Measurements from ENCODE around the gene CNTNAP2.

DNA sequence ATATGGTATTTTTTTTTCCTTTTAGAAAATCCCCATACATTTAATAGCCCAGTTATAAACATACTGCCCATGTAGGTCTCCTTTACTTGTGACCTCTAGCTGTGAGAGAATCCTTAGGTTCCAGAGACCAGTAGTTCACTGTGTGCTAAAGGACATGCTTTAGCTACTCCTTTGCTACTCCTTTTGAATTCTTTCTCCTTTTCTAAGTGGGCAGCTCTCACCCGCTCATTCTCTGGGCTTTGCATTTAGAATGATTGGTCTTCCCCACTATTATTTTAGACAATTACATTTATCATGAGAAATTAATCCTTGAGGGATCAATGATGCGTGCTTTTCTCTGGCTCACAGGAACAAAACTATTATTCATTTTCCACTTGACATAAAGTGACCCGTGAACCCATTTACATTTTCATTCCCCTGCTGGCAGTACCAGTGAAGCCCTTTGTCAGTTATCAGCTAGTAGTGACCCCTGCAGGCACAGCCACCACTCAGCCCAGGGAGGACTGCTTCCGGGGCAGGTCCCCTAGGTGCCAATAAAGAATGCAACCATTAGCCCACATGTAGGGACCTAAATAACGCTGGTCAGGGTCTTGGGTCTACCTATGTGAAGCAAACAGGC lies 844.3 kb downstream of the CNTNAP2 start:
- TF ChIP-seq, protein P1, sequence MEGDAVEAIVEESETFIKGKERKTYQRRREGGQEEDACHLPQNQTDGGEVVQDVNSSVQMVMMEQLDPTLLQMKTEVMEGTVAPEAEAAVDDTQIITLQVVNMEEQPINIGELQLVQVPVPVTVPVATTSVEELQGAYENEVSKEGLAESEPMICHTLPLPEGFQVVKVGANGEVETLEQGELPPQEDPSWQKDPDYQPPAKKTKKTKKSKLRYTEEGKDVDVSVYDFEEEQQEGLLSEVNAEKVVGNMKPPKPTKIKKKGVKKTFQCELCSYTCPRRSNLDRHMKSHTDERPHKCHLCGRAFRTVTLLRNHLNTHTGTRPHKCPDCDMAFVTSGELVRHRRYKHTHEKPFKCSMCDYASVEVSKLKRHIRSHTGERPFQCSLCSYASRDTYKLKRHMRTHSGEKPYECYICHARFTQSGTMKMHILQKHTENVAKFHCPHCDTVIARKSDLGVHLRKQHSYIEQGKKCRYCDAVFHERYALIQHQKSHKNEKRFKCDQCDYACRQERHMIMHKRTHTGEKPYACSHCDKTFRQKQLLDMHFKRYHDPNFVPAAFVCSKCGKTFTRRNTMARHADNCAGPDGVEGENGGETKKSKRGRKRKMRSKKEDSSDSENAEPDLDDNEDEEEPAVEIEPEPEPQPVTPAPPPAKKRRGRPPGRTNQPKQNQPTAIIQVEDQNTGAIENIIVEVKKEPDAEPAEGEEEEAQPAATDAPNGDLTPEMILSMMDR (IDR thresholded peaks at IDR 0.05), result no peak
- no peak for TF ChIP-seq POLR2AphosphoS5 (IDR thresholded peaks at IDR 0.05; ENCODE audit: low read depth, low read length)
